GM06990 (cell line): ENCODE data around the gene CRK.
"Not testable (repeated sequence)": the region's sequence is repeated elsewhere in the genome, so short reads cannot be mapped to it uniquely, and the experiment has no call there.

Experiments
- DNase-seq: peaks from one replicate; pipeline ENCODE4 v3.0.0-alpha.2; 2011; ENCODE audit not compliant: insufficient read length; ENCODE audit errors: extremely low read depth
- H3K27me3 ChIP-seq: replicated peaks from 2 replicates; pipeline ENCODE4 v1.6.0; 2011; ENCODE audit warnings: low read length; ENCODE audit not compliant: control insufficient read depth, insufficient read depth
- H3K36me3 ChIP-seq: 2 replicates; pipeline ENCODE4 v1.5.1; 2011; ENCODE audit warnings: low read length; ENCODE audit not compliant: control insufficient read depth, insufficient read depth
- H3K4me3 ChIP-seq: replicated peaks from 2 replicates; pipeline ENCODE4 v1.5.1; 2011; ENCODE audit warnings: low read depth, mild to moderate bottlenecking, control low read depth, low read length
- TF ChIP-seq, protein P1 (sequence below): IDR thresholded peaks from 2 replicates; pipeline ENCODE4 v1.5.1; 2011; ENCODE audit warnings: low read length, control low read depth, mild to moderate bottlenecking, inconsistent platforms; ENCODE audit not compliant: insufficient read depth, poor library complexity, severe bottlenecking

CRK gene

GRCh38 chr17:1421470-1421869 is 34.6 kb downstream of the CRK start:
- no peak for DNase-seq
- peaks cover 16% of the 10 kb centered on the region for H3K36me3 ChIP-seq
- TF ChIP-seq, protein P1, sequence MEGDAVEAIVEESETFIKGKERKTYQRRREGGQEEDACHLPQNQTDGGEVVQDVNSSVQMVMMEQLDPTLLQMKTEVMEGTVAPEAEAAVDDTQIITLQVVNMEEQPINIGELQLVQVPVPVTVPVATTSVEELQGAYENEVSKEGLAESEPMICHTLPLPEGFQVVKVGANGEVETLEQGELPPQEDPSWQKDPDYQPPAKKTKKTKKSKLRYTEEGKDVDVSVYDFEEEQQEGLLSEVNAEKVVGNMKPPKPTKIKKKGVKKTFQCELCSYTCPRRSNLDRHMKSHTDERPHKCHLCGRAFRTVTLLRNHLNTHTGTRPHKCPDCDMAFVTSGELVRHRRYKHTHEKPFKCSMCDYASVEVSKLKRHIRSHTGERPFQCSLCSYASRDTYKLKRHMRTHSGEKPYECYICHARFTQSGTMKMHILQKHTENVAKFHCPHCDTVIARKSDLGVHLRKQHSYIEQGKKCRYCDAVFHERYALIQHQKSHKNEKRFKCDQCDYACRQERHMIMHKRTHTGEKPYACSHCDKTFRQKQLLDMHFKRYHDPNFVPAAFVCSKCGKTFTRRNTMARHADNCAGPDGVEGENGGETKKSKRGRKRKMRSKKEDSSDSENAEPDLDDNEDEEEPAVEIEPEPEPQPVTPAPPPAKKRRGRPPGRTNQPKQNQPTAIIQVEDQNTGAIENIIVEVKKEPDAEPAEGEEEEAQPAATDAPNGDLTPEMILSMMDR: no peak
- H3K4me3 ChIP-seq: no peak overlapping the region
- H3K27me3 ChIP-seq: no peaks in the 10 kb centered on the region

DNA sequence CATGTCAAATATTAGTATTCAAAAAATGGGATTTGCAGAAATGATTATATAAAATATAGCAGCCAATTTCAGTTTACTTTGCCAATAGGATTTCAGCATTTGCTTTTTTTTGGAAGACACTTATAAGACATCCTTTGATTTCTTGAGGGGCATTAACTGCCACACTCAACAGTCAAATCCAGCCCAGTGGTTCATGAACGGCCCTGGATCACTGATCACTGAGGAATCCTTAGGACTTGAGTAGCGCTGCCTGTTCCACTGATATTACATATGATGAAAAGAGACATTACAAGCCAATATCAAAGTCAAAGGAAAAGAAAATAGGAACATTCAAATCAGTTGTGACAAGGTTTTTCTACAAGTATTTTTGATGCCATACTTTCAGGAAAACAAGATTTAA is 35.1 kb downstream of the CRK start:
- TF ChIP-seq, protein P1: no peak
- Histone ChIP-seq H3K27me3 (no peaks in the 10 kb centered on the region), H3K4me3 (no peak overlapping the region), H3K36me3 (peaks cover 11% of the 10 kb centered on the region)
- DNase-seq: no peak

- H3K27me3 ChIP-seq: no peaks in the 10 kb centered on the region
- H3K36me3 ChIP-seq: peaks cover 5% of the 10 kb centered on the region
- no peak for DNase-seq
- H3K4me3 ChIP-seq: no peak overlapping the region
- TF ChIP-seq, protein P1: no peak
Measured at GRCh38 chr17:1420163-1420562, 35.9 kb downstream of the CRK start.

GRCh38 chr17:1418476-1418875 is 37.6 kb downstream of the CRK start:
- not testable (repeated sequence) for H3K4me3 ChIP-seq, H3K36me3 ChIP-seq, DNase-seq, H3K27me3 ChIP-seq

DNA sequence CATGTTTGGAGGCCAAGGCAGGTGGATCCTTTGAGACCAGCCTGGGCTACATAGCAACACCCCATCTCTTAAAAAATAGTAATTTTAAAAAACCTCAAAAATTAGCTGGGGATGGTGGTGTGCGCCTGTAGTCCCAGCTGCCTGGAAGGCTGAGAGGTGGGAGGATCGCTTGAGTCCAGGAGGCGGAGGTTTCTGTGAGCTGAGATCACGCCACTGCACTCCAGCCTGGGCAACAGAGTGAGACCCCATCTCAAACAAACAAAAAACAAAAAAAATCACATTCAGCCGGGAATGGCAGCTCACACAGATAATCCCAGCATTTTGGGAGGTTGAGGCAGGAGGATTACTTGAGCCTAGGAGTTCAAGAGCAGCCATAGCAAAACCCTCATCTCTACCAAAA is 39.6 kb downstream of the CRK start:
- Histone ChIP-seq H3K36me3 (no peaks in the 10 kb centered on the region; the same call in none of the 2 replicates), H3K4me3 (no peak overlapping the region), H3K27me3 (no peaks in the 10 kb centered on the region)
- DNase-seq: no peak
- TF ChIP-seq, protein P1: no peak

- H3K27me3 ChIP-seq: no peaks in the 10 kb centered on the region
- H3K4me3 ChIP-seq: no peak overlapping the region
- TF ChIP-seq, protein P1: no peak
- no peak for DNase-seq
- H3K36me3 ChIP-seq: no peaks in the 10 kb centered on the region; the same call in 1 of the 2 replicates
Measured at GRCh38 chr17:1414634-1415033, 41.4 kb downstream of the CRK start.
